ENCODE data around the gene DNAH1. TPM values are rescaled to one million over a fixed set of nuclear protein-coding genes. Genes with fewer than 3 reads are reported as not detected.

DNAH1 gene
- total and polyA plus RNA-seq, 2 of the 13 experiments (the other 11 are each of a cell fraction or from before 2014, with no cell fraction given): 0.64 to 3.5 TPM

DNA sequence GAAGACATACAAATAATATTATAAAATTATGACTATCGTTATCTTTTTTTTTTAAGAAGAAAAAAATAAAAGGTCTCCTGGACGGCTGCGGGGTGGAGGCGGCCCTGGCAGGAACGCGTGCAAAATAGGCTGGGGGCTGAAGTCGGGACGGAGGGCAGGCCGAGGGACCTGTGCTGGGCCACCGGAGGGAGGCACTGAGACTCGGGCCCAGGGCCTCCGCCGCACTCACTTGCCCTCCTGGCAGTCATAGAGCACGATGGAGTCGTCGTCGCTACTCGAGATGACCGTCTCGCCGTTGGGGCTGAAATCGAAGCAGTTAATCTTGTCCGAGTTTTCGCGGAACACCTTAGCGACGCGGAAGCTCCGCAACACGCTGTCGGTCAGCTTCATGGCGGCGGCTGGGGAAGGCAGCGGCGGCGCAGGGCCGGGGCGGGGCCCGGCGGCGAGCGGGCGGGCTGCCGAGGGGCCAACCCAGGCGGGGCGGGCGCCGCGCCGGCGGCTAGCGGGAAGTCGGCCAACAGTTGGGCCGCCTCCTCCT, 38.1 kb upstream of the DNAH1 start (continued):
- TF ChIP-seq, protein P1, sequence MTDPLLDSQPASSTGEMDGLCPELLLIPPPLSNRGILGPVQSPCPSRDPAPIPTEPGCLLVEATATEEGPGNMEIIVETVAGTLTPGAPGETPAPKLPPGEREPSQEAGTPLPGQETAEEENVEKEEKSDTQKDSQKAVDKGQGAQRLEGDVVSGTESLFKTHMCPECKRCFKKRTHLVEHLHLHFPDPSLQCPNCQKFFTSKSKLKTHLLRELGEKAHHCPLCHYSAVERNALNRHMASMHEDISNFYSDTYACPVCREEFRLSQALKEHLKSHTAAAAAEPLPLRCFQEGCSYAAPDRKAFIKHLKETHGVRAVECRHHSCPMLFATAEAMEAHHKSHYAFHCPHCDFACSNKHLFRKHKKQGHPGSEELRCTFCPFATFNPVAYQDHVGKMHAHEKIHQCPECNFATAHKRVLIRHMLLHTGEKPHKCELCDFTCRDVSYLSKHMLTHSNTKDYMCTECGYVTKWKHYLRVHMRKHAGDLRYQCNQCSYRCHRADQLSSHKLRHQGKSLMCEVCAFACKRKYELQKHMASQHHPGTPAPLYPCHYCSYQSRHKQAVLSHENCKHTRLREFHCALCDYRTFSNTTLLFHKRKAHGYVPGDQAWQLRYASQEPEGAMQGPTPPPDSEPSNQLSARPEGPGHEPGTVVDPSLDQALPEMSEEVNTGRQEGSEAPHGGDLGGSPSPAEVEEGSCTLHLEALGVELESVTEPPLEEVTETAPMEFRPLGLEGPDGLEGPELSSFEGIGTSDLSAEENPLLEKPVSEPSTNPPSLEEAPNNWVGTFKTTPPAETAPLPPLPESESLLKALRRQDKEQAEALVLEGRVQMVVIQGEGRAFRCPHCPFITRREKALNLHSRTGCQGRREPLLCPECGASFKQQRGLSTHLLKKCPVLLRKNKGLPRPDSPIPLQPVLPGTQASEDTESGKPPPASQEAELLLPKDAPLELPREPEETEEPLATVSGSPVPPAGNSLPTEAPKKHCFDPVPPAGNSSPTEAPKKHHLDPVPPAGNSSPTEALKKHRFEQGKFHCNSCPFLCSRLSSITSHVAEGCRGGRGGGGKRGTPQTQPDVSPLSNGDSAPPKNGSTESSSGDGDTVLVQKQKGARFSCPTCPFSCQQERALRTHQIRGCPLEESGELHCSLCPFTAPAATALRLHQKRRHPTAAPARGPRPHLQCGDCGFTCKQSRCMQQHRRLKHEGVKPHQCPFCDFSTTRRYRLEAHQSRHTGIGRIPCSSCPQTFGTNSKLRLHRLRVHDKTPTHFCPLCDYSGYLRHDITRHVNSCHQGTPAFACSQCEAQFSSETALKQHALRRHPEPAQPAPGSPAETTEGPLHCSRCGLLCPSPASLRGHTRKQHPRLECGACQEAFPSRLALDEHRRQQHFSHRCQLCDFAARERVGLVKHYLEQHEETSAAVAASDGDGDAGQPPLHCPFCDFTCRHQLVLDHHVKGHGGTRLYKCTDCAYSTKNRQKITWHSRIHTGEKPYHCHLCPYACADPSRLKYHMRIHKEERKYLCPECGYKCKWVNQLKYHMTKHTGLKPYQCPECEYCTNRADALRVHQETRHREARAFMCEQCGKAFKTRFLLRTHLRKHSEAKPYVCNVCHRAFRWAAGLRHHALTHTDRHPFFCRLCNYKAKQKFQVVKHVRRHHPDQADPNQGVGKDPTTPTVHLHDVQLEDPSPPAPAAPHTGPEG (CRISPR knock-in tag; IDR thresholded peaks at IDR 0.05): no peak
- TF ChIP-seq POLR2G (IDR thresholded peaks at IDR 0.05; ENCODE audit: low read depth, low read length) (peak; percentile 52), DR1 (CRISPR knock-in tag; IDR thresholded peaks at IDR 0.05) (no peak), MAZ (IDR thresholded peaks at IDR 0.05; ENCODE audit: borderline replicate concordance, low read depth, low read length) (no peak), MAZ (CRISPR knock-in tag; IDR thresholded peaks at IDR 0.05; ENCODE audit: low read depth) (no peak), ZNF556 (CRISPR knock-in tag; IDR thresholded peaks at IDR 0.05; ENCODE audit: borderline replicate concordance) (no peak), JUND (CRISPR knock-in tag; IDR thresholded peaks at IDR 0.05) (peak; percentile 12; the same call in 1 of the 2 replicates), ZMYM3 (CRISPR knock-in tag; IDR thresholded peaks at IDR 0.05) (no peak), ZNF775 (CRISPR knock-in tag; IDR thresholded peaks at IDR 0.05; ENCODE audit: borderline replicate concordance) (no peak), FOXA1 (IDR thresholded peaks at IDR 0.05) (no peak), FOXA1 (CRISPR knock-in tag; IDR thresholded peaks at IDR 0.05) (no peak), MXD4 (CRISPR knock-in tag; IDR thresholded peaks at IDR 0.05) (no peak; the same call in 1 of the 2 replicates), KDM3A (CRISPR knock-in tag; IDR thresholded peaks at IDR 0.05; ENCODE audit: low read depth) (no peak), ZFY (CRISPR knock-in tag; IDR thresholded peaks at IDR 0.05) (peak; percentile 62), IRF2 (CRISPR knock-in tag; IDR thresholded peaks at IDR 0.05) (no peak), ASH2L (IDR thresholded peaks at IDR 0.05; ENCODE audit: insufficient read length, low read depth, low read length) (peak; percentile 65)
- TF ChIP-seq, protein P2, sequence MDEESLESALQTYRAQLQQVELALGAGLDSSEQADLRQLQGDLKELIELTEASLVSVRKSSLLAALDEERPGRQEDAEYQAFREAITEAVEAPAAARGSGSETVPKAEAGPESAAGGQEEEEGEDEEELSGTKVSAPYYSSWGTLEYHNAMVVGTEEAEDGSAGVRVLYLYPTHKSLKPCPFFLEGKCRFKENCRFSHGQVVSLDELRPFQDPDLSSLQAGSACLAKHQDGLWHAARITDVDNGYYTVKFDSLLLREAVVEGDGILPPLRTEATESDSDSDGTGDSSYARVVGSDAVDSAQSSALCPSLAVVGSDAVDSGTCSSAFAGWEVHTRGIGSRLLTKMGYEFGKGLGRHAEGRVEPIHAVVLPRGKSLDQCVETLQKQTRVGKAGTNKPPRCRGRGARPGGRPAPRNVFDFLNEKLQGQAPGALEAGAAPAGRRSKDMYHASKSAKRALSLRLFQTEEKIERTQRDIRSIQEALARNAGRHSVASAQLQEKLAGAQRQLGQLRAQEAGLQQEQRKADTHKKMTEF (CRISPR knock-in tag; IDR thresholded peaks at IDR 0.05): no peak
- TF ChIP-seq, protein P3, sequence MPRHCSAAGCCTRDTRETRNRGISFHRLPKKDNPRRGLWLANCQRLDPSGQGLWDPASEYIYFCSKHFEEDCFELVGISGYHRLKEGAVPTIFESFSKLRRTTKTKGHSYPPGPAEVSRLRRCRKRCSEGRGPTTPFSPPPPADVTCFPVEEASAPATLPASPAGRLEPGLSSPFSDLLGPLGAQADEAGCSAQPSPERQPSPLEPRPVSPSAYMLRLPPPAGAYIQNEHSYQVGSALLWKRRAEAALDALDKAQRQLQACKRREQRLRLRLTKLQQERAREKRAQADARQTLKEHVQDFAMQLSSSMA (CRISPR knock-in tag; IDR thresholded peaks at IDR 0.05): no peak
- TF ChIP-seq, protein P4, sequence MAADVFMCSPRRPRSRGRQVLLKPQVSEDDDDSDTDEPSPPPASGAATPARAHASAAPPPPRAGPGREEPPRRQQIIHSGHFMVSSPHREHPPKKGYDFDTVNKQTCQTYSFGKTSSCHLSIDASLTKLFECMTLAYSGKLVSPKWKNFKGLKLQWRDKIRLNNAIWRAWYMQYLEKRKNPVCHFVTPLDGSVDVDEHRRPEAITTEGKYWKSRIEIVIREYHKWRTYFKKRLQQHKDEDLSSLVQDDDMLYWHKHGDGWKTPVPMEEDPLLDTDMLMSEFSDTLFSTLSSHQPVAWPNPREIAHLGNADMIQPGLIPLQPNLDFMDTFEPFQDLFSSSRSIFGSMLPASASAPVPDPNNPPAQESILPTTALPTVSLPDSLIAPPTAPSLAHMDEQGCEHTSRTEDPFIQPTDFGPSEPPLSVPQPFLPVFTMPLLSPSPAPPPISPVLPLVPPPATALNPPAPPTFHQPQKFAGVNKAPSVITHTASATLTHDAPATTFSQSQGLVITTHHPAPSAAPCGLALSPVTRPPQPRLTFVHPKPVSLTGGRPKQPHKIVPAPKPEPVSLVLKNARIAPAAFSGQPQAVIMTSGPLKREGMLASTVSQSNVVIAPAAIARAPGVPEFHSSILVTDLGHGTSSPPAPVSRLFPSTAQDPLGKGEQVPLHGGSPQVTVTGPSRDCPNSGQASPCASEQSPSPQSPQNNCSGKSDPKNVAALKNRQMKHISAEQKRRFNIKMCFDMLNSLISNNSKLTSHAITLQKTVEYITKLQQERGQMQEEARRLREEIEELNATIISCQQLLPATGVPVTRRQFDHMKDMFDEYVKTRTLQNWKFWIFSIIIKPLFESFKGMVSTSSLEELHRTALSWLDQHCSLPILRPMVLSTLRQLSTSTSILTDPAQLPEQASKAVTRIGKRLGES (CRISPR knock-in tag; IDR thresholded peaks at IDR 0.05; ENCODE audit: borderline replicate concordance): 0 out of 2 replicates have a peak, but pooled peaks have one; percentile 53
